Stimulated activated CD4-positive, alpha-beta T cell treated with anti-CD3 and anti-CD28 coated beads, Interleukin-12 subunit alpha, Interleukin-12 subunit beta, amount 100 ng/mL, for 4 hours (primary cell): Measurements from ENCODE around the gene UPK3BL2.
"Not testable (repeated sequence)": the region's sequence is repeated elsewhere in the genome, so short reads cannot be mapped to it uniquely, and the experiment has no call there.

Experiments
- DNase-seq: peaks from one replicate; pipeline ENCODE4 v3.0.0-alpha.2; 2020

The UPK3BL2 gene

GRCh38 chr7:102543596-102543995, at the start of gene UPK3BL2:
TSS of gene UPK3BL2 (minus strand) at chr7:102543696. CDS start at chr7:102543636, 60 bp downstream.
- not testable (repeated sequence) for DNase-seq

GRCh38 chr7:102592477-102593019, 49.1 kb upstream of the UPK3BL2 start:
- peak; percentile 24 for DNase-seq

GRCh38 chr7:102589857-102590256, 46.4 kb upstream of the UPK3BL2 start:
- DNase-seq: not testable (repeated sequence)

GRCh38 chr7:102583495-102583894, 40.0 kb upstream of the UPK3BL2 start:
- not testable (repeated sequence) for DNase-seq

- not testable (repeated sequence) for DNase-seq
Observed at GRCh38 chr7:102581722-102582121, 38.2 kb upstream of the UPK3BL2 start.

GRCh38 chr7:102578486-102578885, 35.0 kb upstream of the UPK3BL2 start:
- not testable (repeated sequence) for DNase-seq

GRCh38 chr7:102577315-102578240, 34.1 kb upstream of the UPK3BL2 start:
- DNase-seq: not testable (repeated sequence)

- not testable (repeated sequence) for DNase-seq
Observed at GRCh38 chr7:102576363-102576762, 32.9 kb upstream of the UPK3BL2 start.

- not testable (repeated sequence) for DNase-seq
Observed at GRCh38 chr7:102574607-102575006, 31.1 kb upstream of the UPK3BL2 start.

GRCh38 chr7:102572261-102573239, 29.1 kb upstream of the UPK3BL2 start, which contains the start of gene POLR2J3:
TSS of gene POLR2J3 (minus strand) at chr7:102572583. CDS start at chr7:102572521, 62 bp downstream.
- peak; percentile 100 for DNase-seq

- DNase-seq: not testable (repeated sequence)
Observed at GRCh38 chr7:102568620-102569019, 25.1 kb upstream of the UPK3BL2 start.

- not testable (repeated sequence) for DNase-seq
Observed at GRCh38 chr7:102550808-102551422, 7.4 kb upstream of the UPK3BL2 start, which contains the start of gene SPDYE2. TSS of gene SPDYE2 (plus strand) at chr7:102551226. CDS start at chr7:102553256, 2,030 bp downstream.

- DNase-seq: not testable (repeated sequence)
Observed at GRCh38 chr7:102546353-102546752, 2.9 kb upstream of the UPK3BL2 start.

GRCh38 chr7:102545288-102545687, 1.8 kb upstream of the UPK3BL2 start:
- not testable (repeated sequence) for DNase-seq

GRCh38 chr7:102544372-102544771, 876 bp upstream of the UPK3BL2 start:
- not testable (repeated sequence) for DNase-seq

GRCh38 chr7:102542771-102543170, 725 bp downstream of the UPK3BL2 start:
- DNase-seq: not testable (repeated sequence)

- not testable (repeated sequence) for DNase-seq
Observed at GRCh38 chr7:102542083-102542482, 1.4 kb downstream of the UPK3BL2 start.

GRCh38 chr7:102540604-102541003, 2.9 kb downstream of the UPK3BL2 start:
- not testable (repeated sequence) for DNase-seq

GRCh38 chr7:102535062-102535615, 8.4 kb downstream of the UPK3BL2 start:
- DNase-seq: not testable (repeated sequence)

GRCh38 chr7:102532127-102532526, 11.4 kb downstream of the UPK3BL2 start:
- DNase-seq: not testable (repeated sequence)

- DNase-seq: not testable (repeated sequence)
Observed at GRCh38 chr7:102531583-102531982, 11.9 kb downstream of the UPK3BL2 start.
